ENCODE results near the gene ZNF133.

ZNF133 gene

GRCh38 chr20:18361678-18362077, 73.4 kb downstream of the ZNF133 start:
- no peak for DNase-seq (ENCODE audit: low read depth, low spot score)

DNA sequence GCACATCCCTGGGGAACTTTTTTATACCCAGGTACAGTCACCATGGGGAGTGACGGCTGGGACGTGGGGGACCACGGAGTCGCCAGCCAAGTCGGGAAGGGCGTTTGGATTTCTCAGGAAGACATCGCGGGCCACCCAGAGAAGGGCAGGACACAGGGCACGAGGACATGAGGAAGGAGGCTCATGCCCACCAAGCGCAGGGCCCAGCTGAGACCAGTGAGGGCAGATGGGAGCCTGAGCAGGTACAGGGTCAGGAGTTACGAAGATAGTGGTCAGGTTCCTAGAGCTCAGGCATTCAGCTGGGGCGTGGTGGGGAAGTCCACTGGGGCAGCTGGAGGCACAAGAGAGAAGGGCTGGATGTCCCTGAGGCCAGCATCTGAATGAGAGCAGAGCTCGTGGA, 74.6 kb downstream of the ZNF133 start:
- no peak for DNase-seq (ENCODE audit: low read depth, low spot score)

DNA sequence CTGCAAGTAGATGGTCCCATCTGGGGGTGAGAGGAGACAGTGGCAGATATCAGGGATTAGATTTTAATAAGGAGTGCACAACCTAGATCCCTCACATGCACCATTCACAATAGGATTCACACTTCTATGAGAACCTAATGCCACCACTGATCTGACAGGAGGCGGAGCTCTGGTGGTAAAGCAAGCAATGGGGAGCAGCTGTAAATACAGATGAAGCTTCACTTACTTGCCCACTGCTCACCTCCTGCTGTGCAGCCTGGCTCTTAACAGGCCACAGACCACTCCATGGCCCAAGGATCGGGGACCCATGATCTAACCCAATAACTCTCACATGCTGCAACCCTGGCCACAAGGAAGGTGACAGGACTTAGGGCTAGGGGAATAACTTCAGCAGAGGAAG, 75.4 kb downstream of the ZNF133 start:
- no peak for DNase-seq (ENCODE audit: low read depth, low spot score)

- no peak for DNase-seq (ENCODE audit: low read depth, low spot score)
Observed at GRCh38 chr20:18364768-18365167, 76.4 kb downstream of the ZNF133 start.

Data from activated CD4-positive, CD25-positive, alpha-beta regulatory T cell treated with anti-CD3 and anti-CD28 coated beads, Interleukin-2, amount 50 U/mL, for 16 hours (primary cell).